GM12878 (cell line): ENCODE results near the gene LMF1.

Source experiments
- ASH2L ChIP-seq: fragments of 300-600, 200-600 bp; sonication (generic); IDR thresholded peaks from 2 replicates; pipeline ENCODE4 v1.6.1; 2017; ENCODE audit warnings: low read depth, mild to moderate bottlenecking, borderline replicate concordance
- CEBPB ChIP-seq, 2 experiments: fragments of 150-350 bp in 1 of 2; IDR thresholded peaks; 2 replicates each; pipeline ENCODE4 v1.6.1; 2012 to 2014; ENCODE audit warnings: low read depth in 2 of 2, low read length in 2 of 2, borderline replicate concordance in 1 of 2, inconsistent platforms in 1 of 2
- EP300 ChIP-seq, 2 experiments: fragments of 150-350 bp in 1 of 2; IDR thresholded peaks; 2 replicates each; pipeline ENCODE4 v1.6.1; 2011 to 2012; ENCODE audit warnings: low read depth in 2 of 2, low read length in 2 of 2, borderline replicate concordance in 1 of 2, improper control_type of control experiment in 1 of 2, inconsistent platforms in 1 of 2; ENCODE audit not compliant: control insufficient read depth in 1 of 2
- POLR2A ChIP-seq: IDR thresholded peaks from 2 replicates; pipeline ENCODE4 v1.6.1; 2011; ENCODE audit warnings: low read depth, mild to moderate bottlenecking, low read length
- YY1 ChIP-seq: IDR thresholded peaks from 2 replicates; pipeline ENCODE4 v1.6.1; 2011; ENCODE audit warnings: low read depth, mild to moderate bottlenecking, low read length
- TF ChIP-seq, protein P1 (sequence below), 3 experiments: IDR thresholded peaks in 2 of 3; conservative IDR thresholded peaks in 1 of 3; 2 replicates each; pipeline ENCODE4 v1.5.1; 2011; ENCODE audit warnings: low read depth in 3 of 3, low read length in 3 of 3, mild to moderate bottlenecking in 3 of 3, control low read depth in 2 of 3, moderate library complexity in 2 of 3, inconsistent platforms in 1 of 3, mixed read lengths in 1 of 3; ENCODE audit not compliant: control insufficient read depth in 2 of 3, insufficient read depth in 1 of 3; ENCODE audit errors: extremely low read depth in 1 of 3

GRCh38 chr16:990516-991291, 19.9 kb upstream of the LMF1 start:
- no peak for TF ChIP-seq POLR2A
- no peak for TF ChIP-seq YY1
- no peak for TF ChIP-seq CEBPB (IDR thresholded peaks at IDR 0.05; ENCODE audit: borderline replicate concordance in 1 of 2, low read depth in 2 of 2, low read length in 2 of 2)
- no peak for TF ChIP-seq EP300 (IDR thresholded peaks at IDR 0.05; ENCODE audit: borderline replicate concordance in 1 of 2, control insufficient read depth in 1 of 2, low read depth in 2 of 2, low read length in 2 of 2)
- TF ChIP-seq, protein P1, sequence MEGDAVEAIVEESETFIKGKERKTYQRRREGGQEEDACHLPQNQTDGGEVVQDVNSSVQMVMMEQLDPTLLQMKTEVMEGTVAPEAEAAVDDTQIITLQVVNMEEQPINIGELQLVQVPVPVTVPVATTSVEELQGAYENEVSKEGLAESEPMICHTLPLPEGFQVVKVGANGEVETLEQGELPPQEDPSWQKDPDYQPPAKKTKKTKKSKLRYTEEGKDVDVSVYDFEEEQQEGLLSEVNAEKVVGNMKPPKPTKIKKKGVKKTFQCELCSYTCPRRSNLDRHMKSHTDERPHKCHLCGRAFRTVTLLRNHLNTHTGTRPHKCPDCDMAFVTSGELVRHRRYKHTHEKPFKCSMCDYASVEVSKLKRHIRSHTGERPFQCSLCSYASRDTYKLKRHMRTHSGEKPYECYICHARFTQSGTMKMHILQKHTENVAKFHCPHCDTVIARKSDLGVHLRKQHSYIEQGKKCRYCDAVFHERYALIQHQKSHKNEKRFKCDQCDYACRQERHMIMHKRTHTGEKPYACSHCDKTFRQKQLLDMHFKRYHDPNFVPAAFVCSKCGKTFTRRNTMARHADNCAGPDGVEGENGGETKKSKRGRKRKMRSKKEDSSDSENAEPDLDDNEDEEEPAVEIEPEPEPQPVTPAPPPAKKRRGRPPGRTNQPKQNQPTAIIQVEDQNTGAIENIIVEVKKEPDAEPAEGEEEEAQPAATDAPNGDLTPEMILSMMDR (IDR thresholded peaks at IDR 0.05 in 2 of 3, conservative IDR thresholded peaks at IDR 0.05 in 1 of 3; ENCODE audit: control insufficient read depth in 2 of 3, extremely low read depth in 1 of 3, insufficient read depth in 1 of 3, low read depth in 3 of 3, low read length in 3 of 3): no peak
- no peak for TF ChIP-seq ASH2L
